ENCODE results near the gene PDZD8. TPM values are rescaled to one million over a fixed set of nuclear protein-coding genes. Genes with fewer than 3 reads are reported as not detected.

PDZD8 gene
- polyA plus RNA-seq, 1 donor (not counting 4 experiments of a cell fraction or from before 2014, with no cell fraction given) = 24.3 TPM

DNA sequence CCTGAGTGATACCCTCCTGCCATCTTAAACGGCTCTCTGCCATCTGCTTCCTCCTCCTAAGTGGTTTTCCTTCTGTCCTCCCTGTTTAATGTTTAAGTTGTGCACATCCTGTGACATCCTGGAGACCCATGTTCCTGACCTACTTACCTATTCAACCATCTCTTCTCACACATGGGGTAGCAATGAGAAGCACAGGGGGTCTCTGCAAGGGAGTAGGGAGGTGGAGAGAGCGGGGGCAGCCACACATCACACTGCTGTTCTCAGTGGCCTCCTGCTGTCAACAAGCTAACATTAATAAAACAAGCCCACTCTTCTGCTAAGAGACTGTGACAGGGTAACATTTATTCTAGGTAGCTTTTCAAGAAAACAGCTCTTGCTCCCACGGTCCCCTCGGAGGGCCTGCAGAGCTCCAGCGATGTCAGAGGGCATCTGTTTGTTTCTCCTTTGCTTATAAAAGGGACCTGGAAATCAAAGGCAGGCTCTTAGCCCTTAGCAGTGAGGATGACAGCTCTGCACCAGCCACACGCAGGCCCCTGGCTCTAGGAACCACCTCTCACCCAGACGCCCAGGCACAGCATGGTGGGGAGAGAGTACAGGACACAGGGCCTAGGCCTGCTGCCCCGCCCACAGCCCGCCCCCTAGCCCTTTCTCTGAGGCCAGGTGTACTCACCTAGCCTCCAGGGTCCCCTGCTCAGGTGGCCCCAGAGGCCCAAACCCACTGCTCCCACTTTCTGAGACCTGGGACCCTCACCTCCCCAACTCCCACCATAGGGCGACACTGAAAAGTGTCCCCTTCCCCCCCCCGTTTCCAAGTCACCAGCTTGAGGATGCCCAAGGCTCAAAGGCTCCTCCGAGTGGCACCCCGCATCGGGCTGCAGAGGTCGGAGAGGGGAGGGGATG is 135.3 kb downstream of the PDZD8 start:
- Histone ChIP-seq H3K9ac (ENCODE audit: control insufficient read depth, extremely low read depth, insufficient read depth, low read length) (no peak overlapping the region), H3K9me3 (ENCODE audit: control insufficient read depth, low read depth, low read length) (no peaks in the 10 kb centered on the region), H2AFZ (ENCODE audit: control insufficient read depth, low read length) (no peak overlapping the region), H3K79me2 (ENCODE audit: control insufficient read depth, insufficient read depth, low read length) (no peaks in the 10 kb centered on the region), H3K4me3 (ENCODE audit: control insufficient read depth in 2 of 3, extremely low read depth in 1 of 3, insufficient read depth in 2 of 3, low read depth in 1 of 3, low read length in 3 of 3) (no peak overlapping the region), H3K4me2 (ENCODE audit: control insufficient read depth, extremely low read depth, insufficient read depth, low read depth, low read length) (no peak overlapping the region), H4K20me1 (ENCODE audit: control insufficient read depth, extremely low read depth, insufficient read depth, low read length) (no peaks in the 10 kb centered on the region), H3K27me3 (ENCODE audit: control insufficient read depth, extremely low read depth, insufficient read depth, low read length) (peaks cover 73% of the 10 kb centered on the region), H3K4me1 (ENCODE audit: control insufficient read depth, extremely low read depth, insufficient read depth, low read length) (no peaks in the 10 kb centered on the region), H3K9me1 (ENCODE audit: control insufficient read depth, extremely low read depth, insufficient read depth, low read length) (no peaks in the 10 kb centered on the region), H3K27ac (ENCODE audit: control insufficient read depth, insufficient read depth, low read length) (no peak overlapping the region), H3K36me3 (ENCODE audit: control insufficient read depth in 2 of 2, extremely low read depth in 1 of 2, insufficient read depth in 2 of 2, low read length in 2 of 2) (no peaks in the 10 kb centered on the region)
- TF ChIP-seq EZH2 (IDR thresholded peaks at IDR 0.05; ENCODE audit: low read length) = no peak
- no peak for TF ChIP-seq CTCF (optimal IDR thresholded peaks at IDR 0.05 in 1 of 3, IDR thresholded peaks at IDR 0.05 in 1 of 3, conservative IDR thresholded peaks at IDR 0.05 in 1 of 3; ENCODE audit: extremely low read depth in 1 of 3, insufficient read depth in 2 of 3, low read length in 3 of 3)
- dilution Hi-C loops (cut with MboI; ENCODE audit: extremely low pct_ligation_motif_present, low sequenced_read_pairs) = no loop called here
- FAIRE-seq (no peak), DNase-seq (ENCODE audit: low read depth, low spot score) (no peak)

- Histone ChIP-seq H3K27me3 (ENCODE audit: control insufficient read depth, extremely low read depth, insufficient read depth, low read length) (peaks cover 64% of the 10 kb centered on the region), H3K4me2 (ENCODE audit: control insufficient read depth, extremely low read depth, insufficient read depth, low read depth, low read length) (no peak overlapping the region), H3K4me3 (ENCODE audit: control insufficient read depth in 2 of 3, extremely low read depth in 1 of 3, insufficient read depth in 2 of 3, low read depth in 1 of 3, low read length in 3 of 3) (no peak overlapping the region), H2AFZ (ENCODE audit: control insufficient read depth, low read length) (no peak overlapping the region), H3K79me2 (ENCODE audit: control insufficient read depth, insufficient read depth, low read length) (no peaks in the 10 kb centered on the region), H4K20me1 (ENCODE audit: control insufficient read depth, extremely low read depth, insufficient read depth, low read length) (no peaks in the 10 kb centered on the region), H3K4me1 (ENCODE audit: control insufficient read depth, extremely low read depth, insufficient read depth, low read length) (no peaks in the 10 kb centered on the region), H3K27ac (ENCODE audit: control insufficient read depth, insufficient read depth, low read length) (no peak overlapping the region), H3K9me3 (ENCODE audit: control insufficient read depth, low read depth, low read length) (no peaks in the 10 kb centered on the region), H3K36me3 (ENCODE audit: control insufficient read depth in 2 of 2, extremely low read depth in 1 of 2, insufficient read depth in 2 of 2, low read length in 2 of 2) (no peaks in the 10 kb centered on the region), H3K9me1 (ENCODE audit: control insufficient read depth, extremely low read depth, insufficient read depth, low read length) (no peaks in the 10 kb centered on the region), H3K9ac (ENCODE audit: control insufficient read depth, extremely low read depth, insufficient read depth, low read length) (no peak overlapping the region)
- DNase-seq (ENCODE audit: low read depth, low spot score) (no peak), FAIRE-seq (no peak)
- TF ChIP-seq EZH2 (IDR thresholded peaks at IDR 0.05; ENCODE audit: low read length) (no peak), CTCF (optimal IDR thresholded peaks at IDR 0.05 in 1 of 3, IDR thresholded peaks at IDR 0.05 in 1 of 3, conservative IDR thresholded peaks at IDR 0.05 in 1 of 3; ENCODE audit: extremely low read depth in 1 of 3, insufficient read depth in 2 of 3, low read length in 3 of 3) (no peak)
- dilution Hi-C loops (cut with MboI; ENCODE audit: extremely low pct_ligation_motif_present, low sequenced_read_pairs) = no loop called here
These were observed 136.2 kb downstream of the PDZD8 start for GRCh38 chr10:117239051-117239450.
